Measurements from ENCODE around the gene ADCY4. TPM values are rescaled to one million over a fixed set of nuclear protein-coding genes. Genes with fewer than 3 reads are reported as not detected.

ADCY4 gene
- total RNA-seq, 1 experiment from 2014 or later: 0.86 TPM

DNA sequence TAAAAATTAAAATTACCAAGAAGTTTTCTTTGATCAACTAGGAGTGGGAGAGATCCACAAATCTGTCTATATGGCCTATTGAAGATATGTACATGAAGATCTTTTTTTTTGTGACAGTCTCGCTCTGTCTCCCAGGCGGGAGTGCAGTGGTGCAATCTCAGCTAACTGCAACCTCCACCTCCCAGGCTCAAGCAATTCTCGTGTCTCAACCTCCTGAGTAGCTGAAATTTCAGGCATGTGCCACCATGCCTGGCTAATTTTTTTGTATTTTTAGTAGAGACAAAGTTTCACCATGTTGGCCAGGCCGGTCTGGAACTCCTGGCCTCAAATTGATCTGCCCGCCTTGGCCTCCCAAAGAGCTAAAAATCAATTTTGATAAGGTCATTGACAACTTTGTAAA, 28.5 kb upstream of the ADCY4 start:
- Histone ChIP-seq H3K27ac (ENCODE audit: low read depth, low read length) (no peak overlapping the region), H3K9me3 (ENCODE audit: control insufficient read depth in 1 of 2, insufficient read depth in 1 of 2, low read depth in 1 of 2, low read length in 2 of 2) (no peaks in the 10 kb centered on the region), H3K4me1 (ENCODE audit: control insufficient read depth in 1 of 2, insufficient read depth in 2 of 2, low read length in 2 of 2) (peaks cover 15 to 33% of the 10 kb centered on the region in 2 experiments), H3K9ac (ENCODE audit: low read length) (no peak overlapping the region), H3K27me3 (ENCODE audit: insufficient read depth, low read length) (no peaks in the 10 kb centered on the region), H2AFZ (ENCODE audit: low read depth, low read length, poor library complexity, severe bottlenecking) (no peak overlapping the region), H3K4me3 (replicated peaks in 1 of 2; ENCODE audit: low read depth in 1 of 2, low read length in 2 of 2) (no peak overlapping the region), H3K4me2 (ENCODE audit: low read length) (no peak overlapping the region), H3K36me3 (ENCODE audit: control insufficient read depth in 1 of 2, insufficient read depth in 2 of 2, low read length in 2 of 2) (no peaks in the 10 kb centered on the region), H3K9me2 (ENCODE audit: insufficient read depth) (no peaks in the 10 kb centered on the region), H4K20me1 (ENCODE audit: insufficient read depth) (no peaks in the 10 kb centered on the region), H3K79me2 (ENCODE audit: insufficient read depth, low read length) (no peaks in the 10 kb centered on the region)
- TF ChIP-seq POLR2AphosphoS5 (IDR thresholded peaks at IDR 0.05; ENCODE audit: low read depth, low read length): no peak
- TF ChIP-seq, protein P1, sequence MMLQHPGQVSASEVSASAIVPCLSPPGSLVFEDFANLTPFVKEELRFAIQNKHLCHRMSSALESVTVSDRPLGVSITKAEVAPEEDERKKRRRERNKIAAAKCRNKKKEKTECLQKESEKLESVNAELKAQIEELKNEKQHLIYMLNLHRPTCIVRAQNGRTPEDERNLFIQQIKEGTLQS (IDR thresholded peaks at IDR 0.05): no peak
- no peak for TF ChIP-seq POLR2A (IDR thresholded peaks at IDR 0.05; ENCODE audit: borderline replicate concordance, extremely low read depth, insufficient read depth, insufficient read length)
- no peak for TF ChIP-seq JUND (IDR thresholded peaks at IDR 0.05)
- TF ChIP-seq YY1 (IDR thresholded peaks at IDR 0.05; ENCODE audit: extremely low read depth, insufficient replicate concordance, low read depth, low read length): no peak
- TF ChIP-seq, protein P2, sequence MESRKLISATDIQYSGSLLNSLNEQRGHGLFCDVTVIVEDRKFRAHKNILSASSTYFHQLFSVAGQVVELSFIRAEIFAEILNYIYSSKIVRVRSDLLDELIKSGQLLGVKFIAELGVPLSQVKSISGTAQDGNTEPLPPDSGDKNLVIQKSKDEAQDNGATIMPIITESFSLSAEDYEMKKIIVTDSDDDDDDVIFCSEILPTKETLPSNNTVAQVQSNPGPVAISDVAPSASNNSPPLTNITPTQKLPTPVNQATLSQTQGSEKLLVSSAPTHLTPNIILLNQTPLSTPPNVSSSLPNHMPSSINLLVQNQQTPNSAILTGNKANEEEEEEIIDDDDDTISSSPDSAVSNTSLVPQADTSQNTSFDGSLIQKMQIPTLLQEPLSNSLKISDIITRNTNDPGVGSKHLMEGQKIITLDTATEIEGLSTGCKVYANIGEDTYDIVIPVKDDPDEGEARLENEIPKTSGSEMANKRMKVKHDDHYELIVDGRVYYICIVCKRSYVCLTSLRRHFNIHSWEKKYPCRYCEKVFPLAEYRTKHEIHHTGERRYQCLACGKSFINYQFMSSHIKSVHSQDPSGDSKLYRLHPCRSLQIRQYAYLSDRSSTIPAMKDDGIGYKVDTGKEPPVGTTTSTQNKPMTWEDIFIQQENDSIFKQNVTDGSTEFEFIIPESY (IDR thresholded peaks at IDR 0.05; ENCODE audit: extremely low read depth, insufficient replicate concordance, low read length): no peak
- TF ChIP-seq, protein P3, sequence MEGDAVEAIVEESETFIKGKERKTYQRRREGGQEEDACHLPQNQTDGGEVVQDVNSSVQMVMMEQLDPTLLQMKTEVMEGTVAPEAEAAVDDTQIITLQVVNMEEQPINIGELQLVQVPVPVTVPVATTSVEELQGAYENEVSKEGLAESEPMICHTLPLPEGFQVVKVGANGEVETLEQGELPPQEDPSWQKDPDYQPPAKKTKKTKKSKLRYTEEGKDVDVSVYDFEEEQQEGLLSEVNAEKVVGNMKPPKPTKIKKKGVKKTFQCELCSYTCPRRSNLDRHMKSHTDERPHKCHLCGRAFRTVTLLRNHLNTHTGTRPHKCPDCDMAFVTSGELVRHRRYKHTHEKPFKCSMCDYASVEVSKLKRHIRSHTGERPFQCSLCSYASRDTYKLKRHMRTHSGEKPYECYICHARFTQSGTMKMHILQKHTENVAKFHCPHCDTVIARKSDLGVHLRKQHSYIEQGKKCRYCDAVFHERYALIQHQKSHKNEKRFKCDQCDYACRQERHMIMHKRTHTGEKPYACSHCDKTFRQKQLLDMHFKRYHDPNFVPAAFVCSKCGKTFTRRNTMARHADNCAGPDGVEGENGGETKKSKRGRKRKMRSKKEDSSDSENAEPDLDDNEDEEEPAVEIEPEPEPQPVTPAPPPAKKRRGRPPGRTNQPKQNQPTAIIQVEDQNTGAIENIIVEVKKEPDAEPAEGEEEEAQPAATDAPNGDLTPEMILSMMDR (IDR thresholded peaks at IDR 0.05 in 2 of 3, conservative IDR thresholded peaks at IDR 0.05 in 1 of 3; ENCODE audit: borderline replicate concordance in 1 of 3, insufficient read depth in 1 of 3, low read depth in 2 of 3, low read length in 2 of 3): no peak
- no peak for TF ChIP-seq EZH2 (IDR thresholded peaks at IDR 0.05)
- TF ChIP-seq SIN3A (IDR thresholded peaks at IDR 0.05; ENCODE audit: low read depth): no peak
- no TSS peak for BruUV-seq (replicated peaks)
- DNase-seq (ENCODE audit: low read depth, low spot score): no peak
- intact Hi-C loops (cut with micrococcal nuclease): no loop called here
- CTCF ChIA-PET: interaction anchor here (1.0 kb wide), 1 partner anchor 73 kb away, joined by 3 read pairs; no protein-coding TSS in a partner anchor
- RAD21 ChIA-PET (ENCODE audit: low non-redundant PET in 1 of 2, low total read pairs in 2 of 2, uncharacterized antibody in 2 of 2, unreplicated experiment in 2 of 2): no interaction called here
- POLR2A ChIA-PET: interaction anchor here (0.7 kb wide), 1 partner anchor 11 kb away, joined by 3 read pairs; no protein-coding TSS in a partner anchor
- ATAC-seq: no peak
